ENCODE results near the gene ST6GALNAC3.

Gene ST6GALNAC3

DNA sequence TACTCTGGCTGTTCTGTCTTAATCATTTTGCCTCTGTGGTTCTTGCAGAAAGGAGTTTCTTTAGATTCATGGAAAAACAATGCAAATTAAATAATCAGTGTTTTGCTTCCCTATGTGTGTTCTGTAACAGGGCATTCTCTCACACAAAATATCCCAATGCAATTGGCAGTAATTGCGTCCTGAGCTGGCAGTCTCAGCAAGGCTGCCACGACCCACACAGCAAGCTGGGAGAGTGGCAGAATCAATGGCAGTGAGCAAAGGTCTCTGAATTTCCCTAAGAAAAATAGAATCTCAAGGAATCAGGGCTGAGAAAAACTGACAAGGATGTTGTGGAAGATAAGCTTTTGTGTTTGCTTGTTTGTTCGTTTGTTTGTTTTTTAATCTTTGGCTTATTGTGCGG lies 594.6 kb downstream of the ST6GALNAC3 start:
- ChIA-PET POLR2A (no interaction called here), CTCF (no interaction called here)
- DNase-seq (ENCODE audit: extremely low spot score), result no peak
- TF ChIP-seq TARDBP (IDR thresholded peaks at IDR 0.05) (no peak), CTBP1 (IDR thresholded peaks at IDR 0.05; ENCODE audit: borderline replicate concordance) (no peak), L3MBTL2 (conservative IDR thresholded peaks at IDR 0.05) (no peak), SUZ12 (IDR thresholded peaks at IDR 0.05) (no peak), BHLHE40 (IDR thresholded peaks at IDR 0.05; ENCODE audit: borderline replicate concordance) (no peak), HDGF (IDR thresholded peaks at IDR 0.05; ENCODE audit: borderline replicate concordance) (no peak), NFRKB (IDR thresholded peaks at IDR 0.05) (no peak), FOXM1 (IDR thresholded peaks at IDR 0.05; ENCODE audit: borderline replicate concordance) (no peak), SP1 (IDR thresholded peaks at IDR 0.05) (no peak), ZNF384 (IDR thresholded peaks at IDR 0.05) (no peak)

DNA sequence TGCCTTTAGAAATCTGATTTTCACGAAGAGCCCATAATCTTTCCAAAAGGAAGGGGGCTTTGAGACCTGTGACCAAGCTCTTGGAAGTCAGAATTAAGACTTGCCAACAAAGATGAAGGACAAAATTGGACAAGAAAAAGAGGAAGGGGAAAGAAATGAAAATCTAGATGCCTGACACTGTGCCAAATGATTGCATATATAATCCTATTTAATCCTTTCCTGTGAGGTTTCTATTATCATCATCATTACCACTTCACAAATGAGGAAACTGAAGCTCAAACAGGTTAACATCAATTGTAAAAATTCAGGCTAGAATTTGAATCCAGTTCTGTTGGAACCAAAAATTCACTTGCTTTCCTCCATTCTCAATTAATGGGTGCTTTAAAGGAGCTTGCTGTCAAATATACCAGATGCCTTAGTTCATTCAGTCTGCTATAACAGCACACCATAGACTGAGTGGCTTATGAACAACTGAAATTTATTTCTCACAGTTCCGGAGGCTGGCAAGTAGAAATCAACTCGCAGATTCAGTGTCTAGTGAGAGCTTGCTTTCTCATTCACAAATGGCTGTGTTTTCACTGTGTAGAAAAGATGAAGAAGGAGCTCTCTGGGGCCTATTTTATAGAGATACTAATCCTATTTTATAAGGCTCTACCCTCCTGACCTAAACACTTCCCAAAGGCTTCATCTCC lies 595.2 kb downstream of the ST6GALNAC3 start:
- CTCF ChIA-PET, result no interaction called here
- DNase-seq (ENCODE audit: extremely low spot score), result no peak
- no peak for TF ChIP-seq FOXM1 (IDR thresholded peaks at IDR 0.05; ENCODE audit: borderline replicate concordance)
- no peak for TF ChIP-seq TARDBP (IDR thresholded peaks at IDR 0.05)
- TF ChIP-seq SP1 (IDR thresholded peaks at IDR 0.05), result no peak
- TF ChIP-seq BHLHE40 (IDR thresholded peaks at IDR 0.05; ENCODE audit: borderline replicate concordance), result no peak
- TF ChIP-seq FOXK2 (IDR thresholded peaks at IDR 0.05), result no peak
- no peak for TF ChIP-seq L3MBTL2 (conservative IDR thresholded peaks at IDR 0.05)
- TF ChIP-seq, protein P1, sequence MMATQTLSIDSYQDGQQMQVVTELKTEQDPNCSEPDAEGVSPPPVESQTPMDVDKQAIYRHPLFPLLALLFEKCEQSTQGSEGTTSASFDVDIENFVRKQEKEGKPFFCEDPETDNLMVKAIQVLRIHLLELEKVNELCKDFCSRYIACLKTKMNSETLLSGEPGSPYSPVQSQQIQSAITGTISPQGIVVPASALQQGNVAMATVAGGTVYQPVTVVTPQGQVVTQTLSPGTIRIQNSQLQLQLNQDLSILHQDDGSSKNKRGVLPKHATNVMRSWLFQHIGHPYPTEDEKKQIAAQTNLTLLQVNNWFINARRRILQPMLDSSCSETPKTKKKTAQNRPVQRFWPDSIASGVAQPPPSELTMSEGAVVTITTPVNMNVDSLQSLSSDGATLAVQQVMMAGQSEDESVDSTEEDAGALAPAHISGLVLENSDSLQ (IDR thresholded peaks at IDR 0.05), result no peak
- no peak for TF ChIP-seq SUZ12 (IDR thresholded peaks at IDR 0.05)
- POLR2A ChIA-PET, result no interaction called here

DNA sequence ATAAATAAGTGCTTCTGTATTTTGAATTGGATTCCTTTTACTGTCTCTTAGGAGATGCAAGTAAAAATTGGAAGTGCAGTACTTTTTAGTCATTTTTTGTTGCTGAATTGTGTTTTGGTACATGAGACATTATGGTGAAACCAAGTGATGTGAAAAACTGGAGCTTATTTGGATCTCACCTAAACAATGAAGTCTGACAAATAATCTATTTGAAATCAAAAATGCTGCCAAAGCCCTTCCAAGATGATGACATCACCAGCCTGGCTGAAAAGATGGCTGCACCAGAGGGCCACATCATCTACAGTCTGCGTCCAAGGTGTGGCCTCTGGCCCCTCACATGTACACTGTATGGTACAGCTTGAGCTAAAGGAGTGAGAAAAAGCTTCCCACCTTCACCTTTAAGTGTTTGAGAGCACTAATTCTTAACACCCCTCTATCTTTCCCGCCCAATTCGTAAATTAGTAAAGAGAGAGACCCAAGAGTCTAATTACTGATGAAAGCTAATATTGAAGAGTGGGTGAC lies 600.2 kb downstream of the ST6GALNAC3 start:
- DNase-seq (ENCODE audit: extremely low spot score), result no peak
- ChIA-PET POLR2A (no interaction called here), CTCF (no interaction called here)
- TF ChIP-seq, protein P1 (IDR thresholded peaks at IDR 0.05), result no peak
- TF ChIP-seq ARNT (IDR thresholded peaks at IDR 0.05) (no peak), ELF4 (IDR thresholded peaks at IDR 0.05) (no peak), ZNF384 (IDR thresholded peaks at IDR 0.05) (no peak), NFRKB (IDR thresholded peaks at IDR 0.05) (no peak), FOXM1 (IDR thresholded peaks at IDR 0.05; ENCODE audit: borderline replicate concordance) (no peak), SP1 (IDR thresholded peaks at IDR 0.05) (no peak)

DNA sequence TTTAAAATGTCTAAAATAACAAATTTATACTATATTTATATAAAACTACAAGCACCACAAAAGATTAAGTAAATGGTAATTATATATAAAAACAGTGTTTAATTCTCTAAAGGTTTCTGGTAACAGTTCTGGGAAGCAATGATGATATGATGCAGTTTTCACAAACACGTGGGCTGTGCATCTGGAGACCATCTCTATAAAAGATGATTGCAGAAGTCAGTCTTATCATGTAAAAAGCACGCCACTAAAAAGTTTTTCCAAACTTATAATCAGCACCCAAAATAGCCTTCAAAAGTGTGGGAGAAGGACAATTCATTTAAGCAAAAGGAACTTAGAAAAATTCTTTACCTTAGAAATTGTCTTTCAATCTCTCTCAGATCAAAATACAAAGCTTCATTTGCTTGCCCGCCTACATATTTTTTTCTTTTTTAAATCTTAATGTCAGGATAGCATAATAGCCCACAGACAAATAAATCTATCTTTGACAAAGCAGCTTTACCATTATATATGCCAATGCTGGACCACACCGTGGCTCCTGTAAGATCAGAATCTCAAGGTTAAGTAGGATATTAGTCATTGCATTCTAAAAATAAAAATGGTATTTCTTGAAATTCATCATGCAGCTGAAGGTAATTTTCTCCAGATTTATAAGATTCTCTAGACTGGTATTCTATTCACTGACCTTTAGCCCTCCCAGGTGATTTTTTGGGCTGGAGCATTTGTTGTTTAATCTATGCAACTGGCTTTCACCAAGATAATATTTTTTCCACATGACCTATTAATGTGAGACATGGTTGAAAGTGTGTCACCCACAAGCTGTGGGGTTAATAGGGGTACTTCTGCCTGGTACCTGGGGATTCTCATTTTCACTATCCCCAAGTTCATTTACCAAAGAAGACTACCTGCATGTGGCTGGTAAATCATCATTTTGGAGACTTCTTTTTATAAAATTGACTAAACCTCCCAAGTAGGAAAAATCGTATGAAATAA lies 603.2 kb downstream of the ST6GALNAC3 start:
- TF ChIP-seq SP1 (IDR thresholded peaks at IDR 0.05) (no peak), FOXA1 (IDR thresholded peaks at IDR 0.05) (no peak), LEF1 (IDR thresholded peaks at IDR 0.05; ENCODE audit: borderline replicate concordance) (no peak), CTBP1 (IDR thresholded peaks at IDR 0.05; ENCODE audit: borderline replicate concordance) (no peak), L3MBTL2 (conservative IDR thresholded peaks at IDR 0.05) (no peak), HDGF (IDR thresholded peaks at IDR 0.05; ENCODE audit: borderline replicate concordance) (no peak), FOXM1 (IDR thresholded peaks at IDR 0.05; ENCODE audit: borderline replicate concordance) (no peak), TARDBP (IDR thresholded peaks at IDR 0.05) (no peak), FOXK2 (IDR thresholded peaks at IDR 0.05) (no peak), NFRKB (IDR thresholded peaks at IDR 0.05) (no peak), ELF4 (IDR thresholded peaks at IDR 0.05) (no peak), ARNT (IDR thresholded peaks at IDR 0.05) (no peak), SUZ12 (IDR thresholded peaks at IDR 0.05) (no peak), ZNF384 (IDR thresholded peaks at IDR 0.05) (no peak), BHLHE40 (IDR thresholded peaks at IDR 0.05; ENCODE audit: borderline replicate concordance) (no peak)
- TF ChIP-seq, protein P1 (IDR thresholded peaks at IDR 0.05), result no peak
- no peak for DNase-seq (ENCODE audit: extremely low spot score)
- CTCF ChIA-PET, result no interaction called here
- POLR2A ChIA-PET, result no interaction called here

DNA sequence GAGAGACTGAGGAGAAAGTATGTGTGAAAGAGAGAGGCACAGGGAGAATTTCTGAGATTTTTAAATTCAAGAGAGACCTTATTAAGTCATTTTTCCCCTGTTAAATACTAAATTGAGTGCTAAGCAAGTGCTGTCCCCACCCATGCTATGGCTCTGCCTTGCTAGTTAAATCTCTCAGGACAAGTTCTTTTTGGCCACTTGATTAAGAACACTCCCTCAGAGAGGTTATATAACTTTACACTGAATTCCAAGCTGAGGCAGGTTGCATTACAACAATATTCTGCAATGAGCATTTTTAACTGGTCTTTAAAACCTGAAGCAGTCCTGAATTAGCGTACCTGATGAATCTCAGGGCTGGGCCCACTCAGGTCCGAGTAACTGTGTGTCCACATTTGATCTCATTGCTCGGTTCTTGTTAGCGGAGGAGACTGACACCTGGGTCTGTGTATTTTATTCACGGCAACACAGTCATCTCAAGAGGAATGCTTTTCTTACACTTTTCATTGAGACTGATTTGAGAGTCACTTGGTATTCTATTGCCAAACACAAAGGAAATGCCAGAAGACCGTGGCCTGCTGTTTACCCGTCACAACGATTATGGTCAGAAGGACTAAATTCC lies 605.1 kb downstream of the ST6GALNAC3 start:
- DNase-seq (ENCODE audit: extremely low spot score), result no peak
- POLR2A ChIA-PET, result no interaction called here
- CTCF ChIA-PET, result no interaction called here
- TF ChIP-seq L3MBTL2 (conservative IDR thresholded peaks at IDR 0.05) (no peak), ELF4 (IDR thresholded peaks at IDR 0.05) (no peak), SP1 (IDR thresholded peaks at IDR 0.05) (no peak), CTBP1 (IDR thresholded peaks at IDR 0.05; ENCODE audit: borderline replicate concordance) (no peak), LEF1 (IDR thresholded peaks at IDR 0.05; ENCODE audit: borderline replicate concordance) (no peak), FOXM1 (IDR thresholded peaks at IDR 0.05; ENCODE audit: borderline replicate concordance) (no peak), NFRKB (IDR thresholded peaks at IDR 0.05) (no peak)

All from HEK293T (cell line).